Astrocyte of the cerebellum (primary cell): ENCODE results near the gene RNF113B.

Experiments
- DNase-seq: peaks from one replicate; pipeline ENCODE4 v3.0.0-alpha.2; 2011; ENCODE audit warnings: low read depth
- H3K4me3 ChIP-seq: 2 replicates; pipeline ENCODE4 v1.5.1; 2011; ENCODE audit warnings: mild to moderate bottlenecking, low read depth, low read length, moderate library complexity
- in situ Hi-C: cut with HindIII; loops from 2 replicates; pipeline ENCODE4 v1.10.0; 2017; ENCODE audit warnings: low sequenced_read_pairs
- TF ChIP-seq, protein P1 (sequence below): IDR thresholded peaks from 2 replicates; pipeline ENCODE4 v1.5.1; 2012; ENCODE audit warnings: low read length, low read depth, moderate library complexity, mild to moderate bottlenecking; ENCODE audit errors: missing control alignments

Gene RNF113B

DNA sequence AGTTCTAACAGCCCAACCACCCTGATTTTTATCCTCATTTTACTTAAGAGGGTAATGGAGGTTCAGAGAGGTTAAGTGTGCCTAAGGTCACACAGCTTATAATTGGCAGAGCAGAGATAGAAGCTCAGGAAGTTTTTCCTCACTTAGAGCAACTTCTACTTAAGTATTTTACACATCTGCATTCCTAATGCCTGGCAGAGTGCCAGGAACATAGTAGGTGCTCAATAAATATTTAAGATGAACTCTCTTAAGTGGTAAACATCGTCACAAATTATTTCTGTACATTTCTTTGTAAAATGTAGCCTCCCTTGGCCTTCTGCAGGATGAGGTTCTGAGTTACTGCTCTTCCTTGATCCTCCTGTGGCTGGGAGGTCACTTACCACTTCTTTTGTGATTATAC lies 19.5 kb downstream of the RNF113B start:
- in situ Hi-C loops = no loop called here
- no peak overlapping the region for H3K4me3 ChIP-seq
- TF ChIP-seq, protein P1, sequence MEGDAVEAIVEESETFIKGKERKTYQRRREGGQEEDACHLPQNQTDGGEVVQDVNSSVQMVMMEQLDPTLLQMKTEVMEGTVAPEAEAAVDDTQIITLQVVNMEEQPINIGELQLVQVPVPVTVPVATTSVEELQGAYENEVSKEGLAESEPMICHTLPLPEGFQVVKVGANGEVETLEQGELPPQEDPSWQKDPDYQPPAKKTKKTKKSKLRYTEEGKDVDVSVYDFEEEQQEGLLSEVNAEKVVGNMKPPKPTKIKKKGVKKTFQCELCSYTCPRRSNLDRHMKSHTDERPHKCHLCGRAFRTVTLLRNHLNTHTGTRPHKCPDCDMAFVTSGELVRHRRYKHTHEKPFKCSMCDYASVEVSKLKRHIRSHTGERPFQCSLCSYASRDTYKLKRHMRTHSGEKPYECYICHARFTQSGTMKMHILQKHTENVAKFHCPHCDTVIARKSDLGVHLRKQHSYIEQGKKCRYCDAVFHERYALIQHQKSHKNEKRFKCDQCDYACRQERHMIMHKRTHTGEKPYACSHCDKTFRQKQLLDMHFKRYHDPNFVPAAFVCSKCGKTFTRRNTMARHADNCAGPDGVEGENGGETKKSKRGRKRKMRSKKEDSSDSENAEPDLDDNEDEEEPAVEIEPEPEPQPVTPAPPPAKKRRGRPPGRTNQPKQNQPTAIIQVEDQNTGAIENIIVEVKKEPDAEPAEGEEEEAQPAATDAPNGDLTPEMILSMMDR = no peak
- DNase-seq = no peak

DNA sequence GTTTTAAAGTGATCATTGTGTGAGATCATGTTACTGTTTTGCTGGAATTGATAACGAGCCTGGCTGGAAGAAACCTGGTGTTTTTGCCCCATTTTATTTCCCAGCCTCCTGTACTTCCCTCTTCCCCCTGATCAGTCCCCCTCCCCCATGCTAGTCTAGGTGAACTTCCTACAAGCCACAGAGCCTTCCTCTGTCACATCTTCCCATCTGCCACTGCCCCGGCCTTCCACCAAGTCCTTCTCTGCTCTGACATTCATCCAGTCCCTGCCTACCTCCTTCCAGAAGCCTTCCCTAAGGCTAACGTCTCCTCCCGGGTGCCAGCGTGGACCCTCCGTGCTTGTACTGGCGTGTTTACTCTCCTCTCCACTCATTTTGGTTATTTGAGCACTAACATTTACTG lies 19.9 kb downstream of the RNF113B start:
- in situ Hi-C loops = no loop called here
- H3K4me3 ChIP-seq = no peak overlapping the region
- TF ChIP-seq, protein P1 = no peak
- DNase-seq = no peak

DNA sequence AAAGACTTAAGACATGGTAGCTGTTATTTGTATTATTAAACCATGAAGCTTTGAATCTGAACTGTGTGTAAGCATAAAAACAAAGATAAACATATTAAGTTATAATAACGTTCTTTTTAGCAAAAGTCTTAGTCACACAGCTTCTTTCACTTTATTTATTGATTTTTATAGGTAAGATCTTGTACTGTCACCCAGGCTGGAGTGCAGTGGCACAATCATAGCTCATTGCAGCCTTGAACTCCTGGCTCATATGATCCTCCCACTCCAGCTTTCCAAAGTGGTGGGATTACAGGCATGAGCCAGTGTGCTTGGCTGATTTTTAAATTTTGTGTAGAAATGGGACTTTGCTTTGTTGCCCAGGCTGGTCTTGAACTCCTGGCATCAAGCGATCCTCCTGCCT lies 20.8 kb downstream of the RNF113B start:
- in situ Hi-C loops = no loop called here

DNA sequence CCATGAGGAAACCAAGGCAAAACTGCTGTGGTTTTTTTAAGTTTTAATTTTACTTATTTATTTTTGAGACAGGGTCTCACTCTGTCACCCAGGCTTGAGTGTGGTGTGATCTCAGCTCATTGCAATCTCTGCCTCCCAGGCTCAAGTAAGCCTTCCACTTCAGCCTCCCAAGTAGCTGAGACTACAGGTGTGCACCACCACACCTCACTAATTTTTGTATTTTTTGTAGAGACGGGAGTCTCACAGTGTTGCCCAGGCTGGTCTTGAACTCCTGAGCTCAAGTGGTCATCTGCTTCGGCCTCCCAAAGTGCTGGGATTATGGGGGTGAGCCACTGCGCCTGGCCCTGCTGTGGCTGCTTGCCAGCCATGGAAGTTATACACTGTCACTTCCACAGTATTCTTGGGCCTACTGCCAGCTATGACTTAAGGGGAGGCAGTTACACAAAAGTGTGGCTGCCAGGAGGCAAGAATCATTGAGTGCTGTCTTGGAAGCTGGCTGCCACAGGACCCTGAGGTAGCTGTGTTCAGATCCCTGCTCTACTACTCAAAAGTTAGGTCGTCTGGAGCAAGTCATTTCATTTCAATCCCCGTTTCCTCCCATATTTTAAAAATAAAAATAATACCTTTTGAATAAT lies 21.5 kb downstream of the RNF113B start:
- no peak overlapping the region for H3K4me3 ChIP-seq
- in situ Hi-C loops = no loop called here
- no peak for DNase-seq
- TF ChIP-seq, protein P1 = no peak

More for the DNA sequence above, 20.8 kb downstream of the RNF113B start:
- no peak overlapping the region for H3K4me3 ChIP-seq
- TF ChIP-seq, protein P1 = no peak
- no peak for DNase-seq

DNA sequence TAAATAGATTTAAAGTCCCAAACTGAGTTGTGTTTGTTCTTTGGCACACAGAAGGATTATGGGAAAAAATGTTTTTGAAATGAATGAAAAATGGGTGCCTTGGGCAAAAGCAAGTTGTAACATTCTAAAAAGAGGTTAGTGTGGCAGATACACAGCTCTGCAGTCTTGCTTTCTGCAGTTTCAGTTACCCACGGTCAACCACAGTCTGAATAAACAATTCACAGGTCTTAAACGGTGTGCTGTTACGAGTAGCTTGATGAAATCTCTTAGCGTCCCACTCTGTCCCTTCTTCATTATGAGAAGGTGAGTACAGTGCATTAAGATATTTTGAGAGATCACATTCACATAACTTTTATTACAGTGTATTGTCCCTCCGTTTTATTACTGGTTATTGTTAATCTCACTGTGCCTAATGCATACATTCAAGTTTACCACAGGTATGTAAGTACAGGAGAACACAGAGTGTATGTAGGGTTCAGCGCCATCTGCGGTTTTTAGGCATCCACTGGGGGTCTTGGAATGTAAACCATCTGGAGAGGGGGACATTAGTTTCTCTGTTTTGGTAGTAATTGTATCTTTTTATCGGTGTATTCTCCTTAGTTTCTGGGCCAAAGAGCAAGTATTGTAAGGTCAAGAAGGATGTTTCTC lies 26.1 kb downstream of the RNF113B start:
- DNase-seq = no peak
- in situ Hi-C loops = no loop called here
- no peak overlapping the region for H3K4me3 ChIP-seq
- TF ChIP-seq, protein P1 = no peak

DNA sequence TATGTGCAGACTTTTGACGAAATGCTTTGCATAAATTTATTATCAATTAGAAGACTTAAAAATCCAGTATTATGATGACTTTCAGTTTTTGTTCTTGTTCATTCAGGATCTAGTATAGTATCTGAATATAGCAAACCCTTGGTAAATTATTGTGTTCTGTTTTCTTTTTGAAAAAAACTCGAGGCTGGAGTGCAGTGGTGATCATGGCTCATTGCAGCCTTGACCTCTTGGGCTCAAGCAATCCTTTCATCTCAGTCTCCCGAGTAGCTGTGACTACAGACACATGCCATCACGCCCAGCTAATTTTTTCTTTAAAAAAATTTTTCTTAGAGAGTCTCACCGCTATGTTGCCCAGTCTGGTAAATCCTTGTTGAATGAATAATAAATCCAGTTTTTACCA lies 29.5 kb downstream of the RNF113B start:
- TF ChIP-seq, protein P1 = peak; percentile 17
- in situ Hi-C loops = loop anchor here (25.0 kb wide), 1 partner anchor 515 kb away; no protein-coding TSS in a partner anchor
- no peak overlapping the region for H3K4me3 ChIP-seq
- DNase-seq = no peak
